GM21360 (cell line): Measurements from ENCODE around the gene HIC2.
"Not testable (repeated sequence)": the region's sequence is repeated elsewhere in the genome, so short reads cannot be mapped to it uniquely, and the experiment has no call there.

ENCODE experiments used
- ATAC-seq: cut with Tn5 transposase; IDR thresholded peaks from one replicate; pipeline ENCODE4 v1.9.1; 2021; ENCODE audit warnings: mild to moderate bottlenecking, moderate library complexity; ENCODE audit not compliant: unreplicated experiment

The HIC2 gene

GRCh38 chr22:21434378-21435233 lies 17.4 kb downstream of the HIC2 start:
- not testable (repeated sequence) for ATAC-seq

GRCh38 chr22:21435998-21436810 lies 19.0 kb downstream of the HIC2 start:
- not testable (repeated sequence) for ATAC-seq

GRCh38 chr22:21438013-21438412 lies 20.8 kb downstream of the HIC2 start:
- ATAC-seq, result not testable (repeated sequence)

GRCh38 chr22:21440018-21440636 lies 23.0 kb downstream of the HIC2 start:
- not testable (repeated sequence) for ATAC-seq

GRCh38 chr22:21440676-21441075 lies 23.5 kb downstream of the HIC2 start:
- ATAC-seq, result not testable (repeated sequence)

- not testable (repeated sequence) for ATAC-seq
Observed at GRCh38 chr22:21441170-21441569, 24.0 kb downstream of the HIC2 start.

- not testable (repeated sequence) for ATAC-seq
Observed at GRCh38 chr22:21442123-21442522, 25.0 kb downstream of the HIC2 start.

- ATAC-seq, result not testable (repeated sequence)
Observed at GRCh38 chr22:21442646-21443045, 25.5 kb downstream of the HIC2 start.

- ATAC-seq, result no peak
Observed at GRCh38 chr22:21443057-21443734, 26.0 kb downstream of the HIC2 start.

- ATAC-seq, result no peak
Observed at GRCh38 chr22:21443735-21444421, 26.7 kb downstream of the HIC2 start.

GRCh38 chr22:21444701-21445436 lies 27.7 kb downstream of the HIC2 start:
- no peak for ATAC-seq

GRCh38 chr22:21445437-21446127 lies 28.4 kb downstream of the HIC2 start:
- ATAC-seq, result no peak

GRCh38 chr22:21446128-21446826 lies 29.1 kb downstream of the HIC2 start:
- no peak for ATAC-seq

- ATAC-seq, result no peak
Observed at GRCh38 chr22:21446827-21447690, 29.9 kb downstream of the HIC2 start.

- ATAC-seq, result no peak
Observed at GRCh38 chr22:21447694-21448402, 30.7 kb downstream of the HIC2 start.

- ATAC-seq, result no peak
Observed at GRCh38 chr22:21448627-21449416, 31.7 kb downstream of the HIC2 start.
